GM21515 (cell line): ENCODE measurements around the gene BCL2.

ENCODE experiments used
- ATAC-seq: cut with Tn5 transposase; IDR thresholded peaks from one replicate; pipeline ENCODE4 v1.9.1; 2021; ENCODE audit not compliant: unreplicated experiment

The BCL2 gene

GRCh38 chr18:63262369-63263335 is 56.9 kb downstream of the BCL2 start:
- ATAC-seq: no peak

DNA sequence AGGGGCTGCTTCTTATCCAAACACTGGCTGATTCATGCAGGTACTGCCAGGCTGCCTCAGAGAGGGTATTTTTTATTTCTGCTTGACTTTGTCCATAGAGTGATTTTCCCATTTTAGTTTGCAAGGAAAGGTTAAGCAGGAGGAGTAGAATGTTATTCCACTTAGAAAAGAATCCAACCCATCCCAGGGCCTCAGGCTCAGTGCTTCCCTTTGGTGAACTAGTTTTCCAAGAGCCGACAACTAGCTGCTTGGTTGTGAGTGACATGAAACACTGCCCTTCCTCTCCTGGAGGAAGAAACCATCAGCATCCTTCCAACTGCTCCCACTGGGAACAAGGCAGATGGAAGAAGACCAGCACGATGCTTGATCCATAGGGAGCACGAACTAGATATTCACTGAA is 58.5 kb downstream of the BCL2 start:
- ATAC-seq: no peak

GRCh38 chr18:63260380-63260754 is 59.2 kb downstream of the BCL2 start:
- ATAC-seq: no peak

- ATAC-seq: no peak
These were observed 59.8 kb downstream of the BCL2 start for GRCh38 chr18:63259567-63260379.

DNA sequence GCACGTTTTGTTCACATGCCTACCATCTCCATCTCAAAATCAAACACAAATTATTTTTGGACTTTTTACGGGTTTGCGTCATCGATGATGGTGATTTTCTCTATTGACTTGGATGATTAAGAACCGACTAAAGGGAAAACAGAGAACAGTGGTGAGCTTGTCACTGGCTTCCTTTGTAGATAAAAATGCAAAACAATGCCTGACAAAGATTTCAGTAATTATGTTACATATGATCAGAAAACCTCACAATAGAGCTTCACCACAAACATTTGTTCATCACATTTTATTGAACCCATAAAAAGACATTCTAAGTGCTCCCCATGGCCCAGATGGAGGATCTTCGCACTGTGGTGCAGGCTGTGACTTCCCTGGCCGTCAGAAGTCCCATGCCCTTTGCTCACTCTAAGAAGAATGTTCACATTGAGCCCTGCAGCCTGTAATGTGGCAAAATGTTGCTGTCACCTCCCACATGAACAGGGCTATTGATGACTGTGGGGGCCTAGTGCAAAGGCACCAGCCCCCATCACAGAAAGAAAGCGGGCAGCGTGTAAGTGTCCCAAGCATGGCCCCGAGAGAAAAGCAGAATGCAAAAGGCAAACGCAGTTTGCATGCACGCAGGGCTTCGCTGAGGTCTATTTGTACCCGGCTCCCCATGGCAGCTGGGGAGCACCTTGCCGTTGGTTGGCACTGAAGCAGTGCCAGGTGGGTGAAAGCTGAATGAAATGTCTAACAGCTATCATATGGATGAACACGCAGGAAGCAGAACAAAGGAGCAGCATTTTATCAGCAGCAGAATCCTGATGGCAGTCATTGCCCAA is 60.6 kb downstream of the BCL2 start:
- ATAC-seq: no peak

DNA sequence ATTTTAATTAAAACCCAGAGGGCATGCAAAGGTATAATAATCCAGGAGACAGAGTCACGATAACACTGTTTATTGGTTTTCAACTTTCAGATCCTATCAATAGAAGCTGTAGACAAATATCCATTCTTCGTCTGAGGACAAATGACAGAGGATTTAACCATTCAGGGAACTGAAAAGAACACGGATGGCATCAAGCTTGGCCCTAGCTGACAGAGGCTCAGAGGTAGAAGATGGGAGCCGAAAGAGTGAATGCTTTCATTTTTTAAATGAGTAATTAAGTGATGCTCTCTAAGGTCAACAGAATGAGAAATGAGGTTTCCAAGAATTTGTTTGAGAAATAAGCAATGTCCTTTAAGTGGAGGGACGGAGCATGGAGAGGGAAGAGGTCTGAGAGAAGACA is 62.1 kb downstream of the BCL2 start:
- no peak for ATAC-seq

GRCh38 chr18:63255435-63255834 is 64.1 kb downstream of the BCL2 start:
- peak; percentile 50 for ATAC-seq

- peak; percentile 22 for ATAC-seq
These were observed 64.7 kb downstream of the BCL2 start for GRCh38 chr18:63254716-63255399.

GRCh38 chr18:63253428-63254372 is 65.9 kb downstream of the BCL2 start:
- no peak for ATAC-seq

DNA sequence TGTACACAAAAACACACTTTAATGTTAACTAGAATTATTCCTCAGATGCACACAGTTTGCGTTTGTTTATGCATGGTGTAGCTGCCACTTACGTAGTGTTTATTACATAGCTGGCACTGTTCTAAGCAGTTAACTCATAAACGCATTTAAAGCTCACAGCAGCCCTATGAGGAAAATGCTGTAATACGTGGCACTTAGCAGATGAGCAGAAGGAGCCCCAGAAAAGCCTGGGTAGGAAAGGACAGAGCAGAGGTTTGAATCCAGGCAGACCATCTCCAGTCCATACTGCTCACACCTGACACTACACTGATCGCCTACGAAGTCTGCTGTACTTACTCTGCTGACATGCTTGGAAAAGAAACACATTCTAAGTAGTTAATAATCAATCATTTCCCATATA is 66.6 kb downstream of the BCL2 start:
- no peak for ATAC-seq

GRCh38 chr18:63249771-63250170 is 69.8 kb downstream of the BCL2 start:
- no peak for ATAC-seq

DNA sequence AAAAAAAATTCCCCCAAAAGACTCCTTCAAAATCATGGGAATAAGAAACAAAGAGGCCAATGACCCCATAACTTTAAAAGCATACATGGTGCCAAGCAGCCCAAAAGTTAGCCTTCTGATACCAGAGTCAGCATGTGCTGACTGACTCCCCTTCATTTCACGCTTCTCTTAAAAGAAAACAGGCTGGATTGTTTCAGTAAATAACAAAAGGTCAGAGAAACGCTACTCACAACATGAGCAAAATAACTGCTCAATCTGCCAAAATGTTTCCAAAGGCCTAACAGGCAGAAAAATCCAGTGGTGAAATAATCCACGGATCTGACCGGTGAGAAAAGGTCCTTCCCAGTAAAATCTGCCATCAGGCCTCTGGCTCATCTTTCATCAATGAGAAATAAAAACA is 71.6 kb downstream of the BCL2 start:
- ATAC-seq: no peak

DNA sequence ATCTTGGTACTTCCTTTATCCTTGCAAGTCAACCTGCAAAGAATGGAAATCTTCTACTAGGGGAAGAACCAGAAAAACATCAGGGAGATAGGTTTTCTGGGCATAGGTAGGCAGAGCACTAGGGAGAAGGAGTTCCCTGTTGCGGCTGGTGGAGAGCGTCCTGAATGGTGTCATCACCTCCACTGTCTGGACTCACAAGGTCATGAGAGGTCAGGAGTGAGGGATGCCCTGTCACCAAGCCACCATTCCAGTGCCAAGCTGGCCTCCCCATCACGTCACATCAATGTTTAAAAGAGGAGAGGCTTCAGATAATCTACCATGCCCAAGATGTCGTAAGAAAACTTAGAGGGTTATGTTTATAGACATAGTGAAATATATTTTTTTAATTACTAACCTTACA is 72.1 kb downstream of the BCL2 start:
- no peak for ATAC-seq

- ATAC-seq: no peak
These were observed 74.0 kb downstream of the BCL2 start for GRCh38 chr18:63245600-63245999.

DNA sequence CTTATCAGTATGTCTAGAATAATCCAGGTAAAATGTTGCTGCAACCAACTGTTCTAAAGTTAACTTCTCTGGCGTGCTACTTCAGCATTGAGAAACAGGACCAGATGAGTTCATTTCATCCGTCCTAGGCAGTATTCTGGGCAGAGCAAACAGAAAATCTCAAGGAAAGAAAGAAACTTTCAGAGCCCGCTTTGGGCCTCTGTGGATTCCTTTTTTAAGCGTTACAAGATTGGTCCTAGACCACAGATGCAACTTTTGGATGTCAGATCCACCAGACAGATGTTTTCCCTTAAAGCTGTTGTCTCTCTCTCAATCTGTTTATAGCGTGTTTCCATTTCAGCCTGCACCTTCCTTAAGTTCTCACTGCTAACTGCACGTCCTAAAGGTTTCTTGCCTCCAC is 75.0 kb downstream of the BCL2 start:
- no peak for ATAC-seq

DNA sequence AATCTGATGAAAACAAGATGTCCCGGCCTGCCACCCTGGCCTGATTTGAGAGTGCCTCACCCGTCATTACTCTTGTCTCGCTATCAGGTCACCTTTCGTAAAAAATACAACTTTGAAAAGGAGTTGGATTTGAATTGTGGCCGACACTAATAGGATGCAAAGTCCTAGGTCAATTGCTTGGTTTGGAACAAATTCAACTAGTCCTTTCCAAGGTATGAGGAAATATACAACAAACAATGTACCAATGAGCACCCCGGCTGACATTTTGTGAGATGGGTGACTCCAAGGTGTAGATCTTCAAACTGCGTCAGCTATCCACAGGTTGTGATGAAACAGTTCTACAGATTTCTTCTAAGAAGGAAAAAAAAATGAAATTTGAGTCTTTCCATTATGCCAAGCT is 77.8 kb downstream of the BCL2 start:
- ATAC-seq: no peak

DNA sequence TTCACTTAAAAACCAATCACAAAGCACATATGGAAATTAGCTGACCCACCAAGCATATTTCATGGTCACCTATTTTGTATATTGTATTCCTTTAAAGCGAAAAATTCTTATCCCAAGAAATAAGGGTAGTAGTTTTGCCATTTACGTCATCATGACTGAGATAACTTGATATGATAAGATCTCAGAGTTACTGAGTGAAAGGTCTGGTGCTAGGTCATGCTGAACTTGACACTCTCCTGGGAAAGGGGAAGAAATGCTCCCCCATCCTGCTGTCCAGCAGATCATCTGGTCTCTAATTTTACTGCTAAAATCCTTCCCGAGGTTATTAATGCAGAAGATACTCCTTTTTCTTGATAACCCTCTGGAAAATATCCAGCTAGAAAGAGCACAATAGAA is 78.3 kb downstream of the BCL2 start:
- ATAC-seq: no peak

- ATAC-seq: no peak
These were observed 78.8 kb downstream of the BCL2 start for GRCh38 chr18:63240531-63241316.

DNA sequence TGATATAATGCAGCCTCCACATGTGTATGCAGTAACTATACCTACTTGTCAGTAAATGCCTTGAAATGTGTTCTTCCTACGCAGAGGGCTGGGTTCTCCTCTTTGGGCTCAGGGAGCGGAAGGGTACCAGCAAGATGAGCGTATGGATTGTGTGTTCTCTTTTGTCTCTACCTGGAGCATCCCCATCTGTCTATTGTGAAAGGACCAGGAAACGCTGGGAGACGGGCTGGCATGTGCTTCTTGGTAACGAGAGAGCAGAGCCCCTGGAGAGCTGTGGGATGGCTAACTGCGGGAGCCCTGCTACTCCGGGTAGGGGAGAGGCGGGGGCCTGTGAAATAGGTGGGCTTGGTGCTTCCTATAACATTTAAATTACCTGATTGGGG is 80.9 kb downstream of the BCL2 start:
- ATAC-seq: no peak
